ENCODE measurements around the gene DMTF1.

- TF ChIP-seq CTCF (IDR thresholded peaks at IDR 0.05) (no peak), POLR2A (IDR thresholded peaks at IDR 0.05) (no peak), POLR2AphosphoS5 (IDR thresholded peaks at IDR 0.05) (no peak)
These were observed 29.1 kb upstream of the DMTF1 start for GRCh38 chr7:87123105-87123504.
